Measurements from ENCODE around the gene LIF.

DNA sequence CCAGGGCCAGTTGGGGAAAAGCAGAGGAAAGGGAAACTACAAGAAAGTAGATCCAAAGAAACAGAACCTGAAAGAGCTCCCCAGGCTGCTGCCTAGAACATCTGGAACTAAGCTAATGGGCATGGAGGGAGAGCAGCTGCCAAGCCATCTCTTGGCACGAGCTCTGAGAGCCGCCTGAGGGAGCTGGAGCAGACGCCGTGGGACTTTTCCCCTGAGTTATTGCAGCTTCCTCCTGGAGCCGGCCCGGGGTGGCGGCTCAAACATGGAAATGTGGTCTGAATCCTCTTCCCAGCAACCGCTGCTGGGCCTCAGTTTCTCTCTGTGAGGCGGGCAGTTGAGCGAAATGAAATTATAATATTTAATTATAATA, 41.8 kb downstream of the LIF start:
- no peak for TF ChIP-seq CTCF (IDR thresholded peaks at IDR 0.05)
- peak; percentile 34; the same call in 1 of the 2 replicates for TF ChIP-seq RCOR1 (IDR thresholded peaks at IDR 0.05; ENCODE audit: low read length)
- TF ChIP-seq RFX5 (IDR thresholded peaks at IDR 0.05; ENCODE audit: low read length), result no peak
- no peak for TF ChIP-seq POLR2AphosphoS5 (IDR thresholded peaks at IDR 0.05; ENCODE audit: low read depth, low read length)
- no peak for TF ChIP-seq TAF1 (IDR thresholded peaks at IDR 0.05; ENCODE audit: borderline replicate concordance, low read depth, low read length)
- no peak for TF ChIP-seq FOXM1 (IDR thresholded peaks at IDR 0.05; ENCODE audit: low read depth)
- no peak for TF ChIP-seq GATA2 (CRISPR knock-in tag; IDR thresholded peaks at IDR 0.05)
- no peak for TF ChIP-seq YY1 (IDR thresholded peaks at IDR 0.05; ENCODE audit: low read depth)
- no peak for TF ChIP-seq GABPA (IDR thresholded peaks at IDR 0.05; ENCODE audit: low read depth)
- TF ChIP-seq NRF1 (IDR thresholded peaks at IDR 0.05; ENCODE audit: low read depth, low read length), result no peak
- no peak; the same call in 1 of the 2 replicates for TF ChIP-seq RAD21 (IDR thresholded peaks at IDR 0.05; ENCODE audit: low read length)
- no peak for TF ChIP-seq MXI1 (IDR thresholded peaks at IDR 0.05; ENCODE audit: low read depth, low read length)
- no peak for TF ChIP-seq CHD2 (IDR thresholded peaks at IDR 0.05; ENCODE audit: low read length, partially characterized antibody)

Measured in SK-N-SH (cell line).